HG03097 (cell line): ENCODE results near the gene PHACTR3.

Experiments used
- ATAC-seq: cut with Tn5 transposase; IDR thresholded peaks from one replicate; pipeline ENCODE4 v1.9.1; 2021; ENCODE audit not compliant: unreplicated experiment, low FRiP score

The PHACTR3 gene

DNA sequence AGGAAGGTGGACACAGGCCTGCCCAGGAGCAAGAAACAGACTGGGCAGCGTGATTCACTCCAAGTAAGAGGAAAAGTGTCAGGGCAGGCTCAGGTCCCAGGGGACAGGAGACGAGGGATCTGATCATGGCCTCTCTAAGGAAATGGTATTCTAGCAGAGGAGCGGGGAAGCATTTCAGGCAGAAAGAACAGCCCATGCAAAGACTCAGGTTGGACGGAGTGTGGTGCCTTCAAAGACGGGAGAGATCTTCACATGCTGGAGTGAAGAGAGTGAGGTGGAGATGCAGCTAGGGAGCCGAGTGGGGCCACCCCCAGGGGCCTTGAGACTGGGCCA is 168.0 kb downstream of the PHACTR3 start:
- no peak for ATAC-seq

DNA sequence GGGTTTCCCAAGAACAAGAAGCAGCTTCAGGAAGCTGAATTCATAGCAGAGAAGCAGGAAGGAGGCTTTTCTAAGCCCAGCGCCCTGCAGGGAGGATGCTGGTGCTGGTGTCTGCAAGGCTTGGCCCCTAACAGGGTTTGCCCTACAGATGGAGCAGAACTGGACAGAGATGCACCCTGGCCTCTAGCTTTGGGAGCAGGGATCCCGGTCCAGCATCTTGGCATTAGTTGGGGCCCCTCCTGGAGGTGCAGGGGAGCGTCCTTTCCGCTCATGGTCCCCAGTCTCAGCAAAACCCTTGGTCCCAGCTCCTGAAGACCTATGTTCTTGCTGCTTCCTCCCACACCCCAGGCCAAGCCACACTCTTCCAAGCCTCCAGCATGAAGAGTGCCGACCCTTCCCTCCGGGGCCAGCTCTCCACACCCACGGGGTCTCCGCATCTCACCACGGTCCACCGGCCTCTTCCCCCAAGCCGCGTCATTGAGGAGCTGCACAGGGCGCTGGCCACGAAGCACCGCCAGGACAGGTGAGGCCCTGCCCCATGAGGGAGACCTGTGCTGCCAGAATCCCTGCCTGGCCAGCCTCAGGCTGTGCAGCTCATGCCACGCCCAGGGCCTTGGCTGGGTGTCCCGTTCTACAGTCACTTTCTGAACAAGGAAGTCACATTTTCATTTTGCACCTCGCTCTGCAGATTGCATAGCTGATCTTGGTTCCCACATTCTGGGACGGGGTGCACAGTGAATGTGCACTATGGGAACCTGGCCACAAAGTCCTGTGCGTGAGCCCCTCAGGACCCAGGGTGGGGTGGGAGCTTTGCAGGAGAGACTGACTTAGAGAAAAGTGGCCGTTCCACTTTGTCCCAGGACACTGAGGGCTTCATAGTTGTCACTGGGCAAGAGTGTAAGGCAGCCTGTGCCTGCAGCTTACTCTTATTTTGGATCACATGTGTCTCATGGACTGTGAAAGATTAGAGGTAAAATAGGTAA is 168.9 kb downstream of the PHACTR3 start:
- ATAC-seq = no peak

DNA sequence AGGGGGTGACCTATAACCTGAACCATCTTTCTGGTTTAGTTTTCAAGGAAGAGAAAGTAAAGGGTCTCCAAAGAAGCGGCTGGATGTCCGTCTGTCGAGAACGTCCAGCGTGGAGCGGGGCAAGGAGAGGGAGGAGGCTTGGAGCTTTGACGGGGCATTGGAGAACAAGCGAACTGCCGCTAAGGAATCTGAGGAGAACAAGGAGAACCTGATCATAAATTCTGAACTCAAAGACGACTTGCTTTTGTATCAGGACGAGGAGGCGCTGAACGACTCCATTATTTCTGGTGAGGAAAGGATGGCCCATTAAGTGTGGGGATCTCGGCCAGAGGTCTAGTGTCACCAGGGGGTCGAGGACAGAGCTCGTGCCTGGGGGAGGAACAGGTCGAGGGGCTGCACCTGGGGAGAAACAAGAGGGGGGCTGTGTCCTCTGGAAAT is 169.9 kb downstream of the PHACTR3 start:
- no peak for ATAC-seq

DNA sequence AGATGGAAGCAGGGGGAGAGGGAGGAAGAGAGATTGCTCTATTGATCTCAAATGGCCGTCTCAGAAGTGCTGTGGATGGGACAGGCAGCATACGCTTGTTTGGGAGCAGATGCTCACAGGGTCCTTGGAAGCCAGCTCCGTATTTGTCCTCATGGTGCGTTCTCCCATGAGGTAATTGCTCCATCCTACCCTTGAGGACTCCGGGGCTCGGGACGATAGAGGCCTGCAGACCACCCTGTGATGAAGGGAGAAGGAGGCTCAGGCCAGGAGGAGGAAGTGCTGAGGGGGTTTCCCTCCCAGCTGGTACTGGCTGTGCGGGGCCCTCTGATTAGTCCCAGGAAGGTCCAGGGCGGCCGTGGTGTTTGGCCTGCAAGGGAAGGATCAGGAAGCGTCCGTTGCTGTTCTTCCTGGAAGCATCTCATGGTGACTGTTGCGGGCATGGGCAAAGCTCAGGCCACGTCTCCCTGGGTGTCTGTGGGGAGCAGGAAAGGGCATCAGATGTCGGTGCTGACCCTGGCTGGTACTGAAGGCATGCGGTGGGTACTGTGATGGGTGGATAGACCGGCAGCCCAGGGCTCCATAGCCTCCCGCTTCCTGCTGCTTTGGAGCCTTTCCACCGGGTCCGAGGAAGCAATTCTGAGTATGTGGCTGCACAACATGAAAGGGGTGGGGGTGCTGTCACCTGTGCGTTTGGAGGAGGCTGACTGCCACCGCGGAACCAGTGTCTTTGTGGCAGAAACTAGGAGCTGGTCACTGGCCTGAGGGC is 170.8 kb downstream of the PHACTR3 start:
- no peak for ATAC-seq

DNA sequence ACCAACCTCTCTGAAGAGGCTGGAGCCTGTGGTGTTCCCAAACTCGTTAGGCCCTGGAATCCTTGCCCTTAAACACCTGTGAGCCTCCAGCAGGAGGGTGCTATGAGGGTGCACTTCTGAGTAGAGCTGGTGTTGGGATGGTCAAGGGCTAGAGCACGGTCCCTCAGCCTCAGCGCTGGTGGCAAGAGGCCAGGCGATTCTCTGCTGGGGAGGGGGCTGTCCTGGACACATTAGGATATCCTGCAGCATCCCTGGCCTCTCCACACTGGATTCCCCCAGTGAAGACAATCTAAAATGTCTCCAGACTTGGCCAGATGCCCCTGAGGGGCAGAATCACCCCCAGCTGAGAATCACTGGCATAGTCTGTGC is 171.3 kb downstream of the PHACTR3 start:
- no peak for ATAC-seq

DNA sequence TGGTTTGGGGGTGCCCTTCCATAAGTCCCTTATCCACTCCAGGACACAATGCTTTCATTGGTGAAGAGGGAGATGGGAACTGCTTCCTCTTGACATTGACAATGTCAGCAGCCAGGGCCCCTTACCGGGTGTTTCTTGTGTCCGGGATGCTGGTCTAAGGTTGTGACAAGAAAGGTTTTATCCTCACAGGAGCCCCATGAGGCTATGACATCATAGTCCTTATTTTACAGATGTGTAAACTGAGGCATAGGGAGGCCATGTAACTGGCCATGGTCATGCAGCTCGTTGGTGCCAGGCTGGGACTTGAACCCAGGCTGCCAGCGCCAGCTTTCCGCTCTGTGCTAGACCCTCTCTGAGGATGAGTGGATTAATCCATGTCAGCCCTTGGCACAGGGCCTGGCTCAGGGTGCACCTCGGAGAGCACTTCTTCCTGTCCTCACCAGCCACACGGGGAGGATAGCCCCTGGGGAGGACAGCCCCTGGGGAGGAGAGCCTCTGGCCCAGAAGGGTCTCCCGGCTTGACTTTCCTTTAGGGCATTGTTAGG is 171.8 kb downstream of the PHACTR3 start:
- no peak for ATAC-seq

DNA sequence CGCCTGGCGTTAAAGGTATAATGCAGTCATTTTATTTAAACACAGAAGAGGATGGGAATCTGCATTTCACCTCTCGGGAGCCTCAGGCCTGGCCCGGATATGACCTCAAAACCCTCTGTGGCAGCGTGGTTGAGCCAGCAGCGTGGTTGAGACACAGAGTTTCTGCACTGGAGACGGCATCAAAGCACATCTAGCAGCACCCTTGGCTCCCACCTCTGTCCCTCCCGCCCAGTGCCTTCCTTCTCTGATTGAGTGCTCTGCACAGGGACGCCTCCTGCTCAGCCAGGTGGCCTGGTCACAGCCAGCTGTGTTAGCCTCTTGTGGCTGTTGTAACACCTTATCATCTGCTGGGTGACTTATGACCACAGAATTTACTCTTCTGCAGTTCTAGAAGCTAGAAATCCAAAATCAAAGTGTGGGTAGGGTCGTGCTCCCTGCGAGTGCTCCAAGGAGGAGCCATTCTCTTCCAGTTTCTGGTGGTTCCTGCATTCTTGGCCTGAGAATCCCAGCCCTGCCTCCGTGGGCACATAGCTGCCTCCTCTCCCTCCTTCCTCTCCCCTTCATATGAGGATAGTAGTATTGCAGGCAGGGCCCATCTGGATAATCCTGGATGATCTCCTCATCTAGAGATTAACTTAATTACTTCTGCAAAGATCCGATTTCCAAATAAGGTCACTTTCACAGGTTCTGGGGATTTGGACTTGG is 172.4 kb downstream of the PHACTR3 start:
- ATAC-seq = no peak

DNA sequence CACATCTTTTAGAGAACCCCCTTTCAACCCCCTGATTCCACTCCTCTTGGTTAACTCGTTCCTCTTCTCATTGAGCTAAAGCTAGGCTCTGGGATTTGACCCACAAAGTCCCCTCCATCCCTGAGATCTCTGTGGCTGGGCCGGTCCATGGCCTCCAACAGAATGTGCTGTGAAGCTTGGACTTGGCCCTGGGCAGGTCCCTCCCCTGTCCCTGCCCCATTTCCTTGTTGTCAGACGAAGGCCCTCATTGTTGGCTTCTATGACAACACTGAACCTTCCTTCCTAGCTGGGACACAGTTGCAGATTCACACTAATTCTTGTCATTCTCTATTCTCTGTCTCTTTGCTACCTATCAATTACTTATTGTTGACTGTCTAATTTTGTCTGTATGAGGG is 173.0 kb downstream of the PHACTR3 start:
- no peak for ATAC-seq

DNA sequence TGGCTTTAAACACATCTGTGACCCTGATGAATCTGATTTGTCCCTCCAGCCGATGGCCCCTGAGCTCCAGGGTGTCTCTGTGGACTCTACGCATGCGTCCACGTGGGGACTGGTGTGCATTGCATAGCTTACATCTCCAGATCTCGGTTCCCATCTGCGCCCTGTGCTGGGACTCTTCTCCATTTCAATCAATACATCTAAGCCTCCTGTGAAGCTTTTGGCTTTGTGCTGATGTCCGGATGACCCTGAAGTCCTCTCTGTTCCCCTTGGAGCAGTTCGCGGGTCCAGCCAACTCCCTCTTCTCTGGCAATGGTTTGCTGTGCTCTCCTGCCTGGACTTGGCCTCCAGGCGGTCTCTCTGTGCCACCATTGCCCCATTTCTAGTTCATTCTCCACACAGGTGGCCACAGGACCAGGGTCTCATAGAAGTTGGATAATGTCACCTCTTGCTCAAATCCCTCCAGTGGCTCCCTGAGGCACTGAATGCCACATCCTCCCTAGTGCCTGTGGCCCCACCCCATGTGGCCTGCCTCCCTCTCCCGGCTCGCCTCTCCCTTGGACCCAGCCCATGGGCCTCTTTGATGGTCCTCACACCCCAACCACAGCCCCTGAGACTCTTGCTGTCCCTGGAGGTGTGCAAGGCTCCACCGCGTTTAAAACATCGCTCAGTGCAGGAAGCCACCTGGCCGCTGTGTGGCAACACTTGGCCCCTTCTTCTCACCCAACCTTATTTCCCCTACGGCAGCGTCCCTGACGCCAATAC is 173.7 kb downstream of the PHACTR3 start:
- ATAC-seq = no peak

DNA sequence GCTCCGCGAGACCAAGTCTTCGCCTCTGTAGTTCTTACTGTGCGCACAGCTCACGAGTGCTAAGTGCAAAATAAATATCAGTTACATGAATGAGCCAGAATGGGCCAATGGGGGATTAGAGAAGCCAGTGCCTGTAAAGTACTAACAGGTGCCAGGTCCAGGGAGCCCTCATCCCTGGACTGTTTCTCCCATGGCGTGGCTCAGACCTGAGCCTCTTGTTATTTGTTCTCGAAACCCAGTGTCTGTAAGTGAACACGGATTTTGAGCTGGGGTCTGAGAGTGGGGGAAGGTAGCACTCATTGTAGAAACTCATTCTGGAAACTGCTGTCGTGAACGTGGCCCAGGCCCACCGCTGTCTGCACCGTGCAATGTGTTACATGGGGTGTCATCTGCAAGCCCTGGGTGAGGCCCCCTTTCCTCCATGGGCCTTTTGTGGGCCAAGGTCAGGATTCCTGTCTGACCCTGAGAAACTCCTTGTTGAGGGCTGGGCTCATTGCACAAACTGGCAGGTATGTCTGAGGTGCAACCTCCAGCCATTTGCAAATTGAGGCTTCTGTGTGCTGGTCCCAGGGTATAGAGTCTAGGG is 174.4 kb downstream of the PHACTR3 start:
- ATAC-seq = no peak

DNA sequence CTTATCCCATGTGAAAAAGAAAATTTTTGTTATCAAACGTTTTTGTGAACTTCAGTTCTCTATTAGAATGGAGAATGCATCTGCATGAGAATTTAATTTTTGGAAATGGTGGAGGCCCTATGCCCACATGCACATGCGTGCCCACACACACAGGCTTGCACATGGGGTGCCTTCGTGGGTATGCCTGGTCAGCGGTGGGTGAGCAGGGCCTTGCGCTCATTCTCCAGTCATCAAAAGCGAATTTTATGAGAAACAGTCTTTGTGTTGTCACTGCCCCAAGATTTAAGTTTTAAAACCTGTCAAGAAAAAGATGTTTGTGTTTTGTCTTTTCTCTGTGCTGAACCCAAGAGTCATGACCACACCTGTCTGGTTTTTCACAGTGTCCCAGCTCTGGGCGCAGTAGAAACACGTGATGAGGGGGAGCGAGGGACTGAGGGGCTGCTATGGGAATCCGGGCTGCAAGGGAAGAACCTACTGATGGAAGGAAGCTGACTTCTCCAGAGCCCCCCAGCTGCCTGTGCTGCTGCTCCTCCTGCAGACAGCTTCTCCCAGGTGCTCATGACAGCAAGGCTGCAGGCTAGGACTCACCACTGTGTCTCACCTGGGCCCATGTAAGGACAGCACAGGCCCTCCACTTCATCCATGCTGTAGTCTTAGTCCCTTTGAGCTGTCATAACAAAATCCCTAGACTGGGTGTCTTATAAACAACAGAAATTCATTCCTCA is 175.5 kb downstream of the PHACTR3 start:
- ATAC-seq = no peak

DNA sequence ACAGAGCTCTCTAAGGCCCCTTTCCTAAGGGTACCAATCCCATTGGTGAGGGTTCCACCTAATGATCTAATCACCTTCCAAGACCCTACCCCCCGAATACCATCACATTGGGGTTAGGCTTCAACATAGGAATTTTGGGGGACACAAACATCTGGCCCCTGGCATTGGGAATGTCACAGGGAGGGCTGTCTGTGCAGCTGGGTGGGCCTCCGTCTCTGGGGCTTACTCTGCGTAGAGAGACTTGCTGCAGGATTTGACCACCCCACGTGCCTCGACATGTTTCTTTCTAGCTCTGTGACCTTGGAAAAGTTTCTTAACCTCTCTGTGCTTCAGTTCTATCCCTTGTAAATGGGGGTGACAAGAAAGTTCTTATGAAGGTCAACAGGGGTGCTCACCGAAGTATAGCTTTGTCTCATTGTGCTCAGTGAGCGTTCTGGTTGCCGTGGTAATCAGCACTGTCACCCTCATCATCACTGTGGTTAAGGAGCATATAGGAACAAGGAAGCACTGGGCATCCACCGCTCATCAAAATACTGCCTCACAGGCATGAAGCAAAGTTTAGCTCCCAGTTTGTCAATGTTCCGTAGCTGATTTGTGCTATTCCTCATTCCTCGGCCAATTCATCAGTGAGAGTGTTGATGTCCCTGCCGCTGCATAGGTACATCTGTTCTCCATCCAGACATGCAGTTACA is 176.3 kb downstream of the PHACTR3 start:
- no peak for ATAC-seq

DNA sequence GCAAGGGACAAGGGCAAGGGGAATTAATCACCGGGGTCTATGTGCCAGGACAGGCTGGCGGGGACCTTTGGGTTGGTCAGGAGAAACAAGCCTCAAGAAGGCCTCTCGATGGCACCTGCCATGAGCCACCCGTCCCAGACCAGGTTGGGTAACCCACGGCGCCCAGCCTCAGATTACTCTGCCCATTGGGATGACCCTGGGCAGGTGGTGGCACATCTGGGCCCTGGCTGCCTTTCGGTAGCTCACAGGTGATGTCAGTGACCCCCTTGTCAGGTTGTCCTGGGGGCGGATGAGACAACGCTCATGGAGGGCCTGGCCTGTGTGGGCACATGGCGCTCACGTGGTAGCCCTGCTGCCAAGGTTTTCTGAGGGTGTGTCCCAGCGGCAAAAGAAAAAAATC is 176.9 kb downstream of the PHACTR3 start:
- ATAC-seq = no peak

DNA sequence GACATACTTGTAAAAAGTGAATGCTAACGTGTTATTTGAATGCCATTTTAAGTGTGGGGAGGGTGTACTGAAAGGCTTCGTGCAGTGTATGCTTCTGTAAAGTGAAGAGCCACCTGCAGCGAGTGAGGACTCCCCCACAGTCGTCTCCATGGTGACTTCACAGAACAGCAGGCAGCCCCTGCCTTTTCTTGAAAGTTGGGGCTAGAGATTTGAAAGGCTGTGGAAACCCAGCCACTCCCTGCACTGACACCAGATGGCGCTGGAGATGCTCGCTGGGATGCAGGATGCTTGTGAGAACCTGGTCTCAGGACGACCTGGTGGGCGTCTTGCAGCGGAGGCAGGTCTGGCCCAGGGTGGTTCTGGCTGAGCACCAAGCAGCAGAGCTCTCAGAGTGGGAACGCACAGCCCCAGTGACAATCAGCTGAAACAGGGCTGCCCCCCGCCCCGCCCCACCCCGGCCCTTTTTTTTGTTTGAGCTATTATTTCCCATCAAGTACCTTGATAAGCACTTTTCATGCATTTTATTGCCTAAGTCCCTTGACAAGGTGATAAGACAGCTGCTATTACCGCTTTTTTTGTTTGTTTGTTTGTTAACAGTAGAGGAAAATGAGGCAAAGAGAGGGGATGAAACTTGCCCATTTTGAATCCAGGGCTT is 178.8 kb downstream of the PHACTR3 start:
- ATAC-seq = no peak

DNA sequence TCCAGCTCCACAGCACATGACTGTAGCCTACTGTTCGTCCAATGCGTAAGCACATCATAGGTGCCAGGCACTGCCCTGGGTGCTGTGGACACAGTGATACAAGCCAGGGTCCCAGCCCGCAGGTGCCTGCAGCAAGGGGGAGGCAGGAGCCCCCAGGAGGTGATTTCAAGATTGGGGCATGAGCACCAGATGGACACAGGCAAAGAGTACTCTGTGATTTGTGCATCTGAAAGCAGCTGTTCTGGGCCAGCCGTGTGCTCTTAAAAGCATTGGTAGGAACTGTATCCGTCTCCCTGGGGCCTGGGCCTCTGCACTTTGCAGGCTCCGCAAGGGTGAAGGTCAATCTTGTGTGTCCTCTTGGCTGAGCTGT is 179.3 kb downstream of the PHACTR3 start:
- ATAC-seq = no peak

DNA sequence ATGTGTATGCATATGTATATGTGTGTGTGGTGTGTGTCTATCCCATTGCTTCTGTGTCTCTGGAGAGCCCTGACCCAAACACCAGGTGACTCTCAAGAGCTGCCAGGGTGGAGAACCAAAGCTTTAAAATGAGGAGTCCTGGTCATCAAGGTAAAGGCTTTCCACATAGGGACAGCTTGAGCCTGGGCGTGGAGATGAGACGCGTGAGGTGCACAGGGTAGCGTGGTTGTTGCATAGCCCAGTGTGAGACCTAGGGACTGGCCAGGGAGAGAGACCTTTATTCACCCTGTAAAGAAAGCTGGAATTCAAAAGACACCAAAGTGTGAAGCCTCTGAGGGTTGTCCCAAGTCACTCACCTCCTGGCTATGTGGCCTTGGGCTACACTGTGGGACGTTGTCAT is 180.0 kb downstream of the PHACTR3 start:
- no peak for ATAC-seq

DNA sequence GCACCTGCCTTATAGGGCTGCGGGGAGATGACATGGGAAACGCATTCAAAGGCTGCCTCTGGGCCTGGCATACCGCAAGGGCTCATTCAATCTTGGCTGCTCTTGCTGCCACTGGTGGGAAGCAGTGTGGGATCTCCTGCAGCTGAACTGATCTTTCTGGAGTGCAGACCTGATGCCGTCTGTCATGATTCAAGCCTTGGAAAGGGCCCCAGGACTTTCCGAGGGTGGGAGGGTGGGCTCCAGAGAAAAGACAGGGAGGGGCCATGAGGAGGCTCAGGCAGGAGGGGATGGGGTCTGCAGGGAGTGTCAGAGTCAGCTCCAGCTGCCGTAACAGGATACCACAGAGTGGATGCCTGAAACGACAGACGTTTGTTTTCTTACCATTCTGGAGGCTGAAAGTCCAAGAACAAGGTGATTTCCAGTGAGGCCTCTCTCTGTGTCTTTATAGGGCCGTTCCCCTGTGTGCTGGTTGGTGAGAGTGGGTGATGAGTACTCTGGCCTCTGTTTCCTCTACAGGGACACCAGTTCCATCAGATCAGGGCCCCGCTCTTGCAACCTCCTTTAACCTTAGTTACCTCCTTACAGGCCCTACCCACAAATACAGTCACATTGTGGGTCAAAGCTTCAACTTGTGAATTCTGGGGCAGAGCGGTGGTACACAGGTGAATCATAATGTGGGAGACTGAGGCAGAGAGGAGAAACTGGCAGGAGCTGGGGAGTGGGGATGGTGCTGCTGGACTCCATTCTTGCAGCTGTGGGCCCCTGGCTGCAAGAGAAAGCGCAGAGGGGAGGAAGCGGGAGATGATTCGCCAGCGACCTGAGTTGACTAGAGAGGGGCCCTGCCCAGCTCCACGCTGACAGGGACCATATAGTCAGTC is 180.7 kb downstream of the PHACTR3 start:
- no peak for ATAC-seq

DNA sequence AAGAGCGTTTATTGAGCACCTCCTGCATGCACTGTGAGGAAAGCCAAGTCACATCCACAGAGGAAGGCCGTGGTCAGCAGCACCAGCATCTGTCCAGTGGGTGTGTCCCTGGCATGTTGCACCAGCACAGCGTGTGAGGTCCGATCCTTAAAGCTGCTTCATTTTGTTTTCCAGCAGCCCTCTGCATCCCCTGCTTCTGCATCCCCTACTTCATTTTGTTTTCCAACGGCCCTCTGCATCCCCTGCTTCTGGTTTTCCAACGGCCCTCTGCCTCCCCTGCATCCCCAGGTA is 181.3 kb downstream of the PHACTR3 start:
- ATAC-seq = no peak
